Measurements from ENCODE around the gene SETDB1.

SETDB1 gene

DNA sequence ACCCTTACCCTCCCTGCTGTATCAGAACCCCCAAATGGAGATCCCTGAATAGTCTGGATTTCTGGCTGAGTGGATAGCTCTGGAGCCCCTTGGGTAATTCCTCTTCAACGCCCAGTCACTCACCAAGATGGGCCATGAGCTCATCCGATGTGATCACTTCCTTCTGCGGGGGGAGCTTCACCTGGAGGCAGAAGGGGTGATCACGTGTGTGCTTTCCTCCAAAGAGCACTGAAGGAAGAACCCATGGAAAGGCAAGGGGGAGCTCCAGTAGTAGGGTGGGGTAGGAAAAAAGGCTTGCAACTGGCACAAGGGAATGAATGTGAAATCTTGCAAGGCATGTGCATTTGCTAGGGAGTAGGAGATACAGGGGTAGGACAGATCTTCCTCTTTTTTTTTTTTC, 75.4 kb downstream of the SETDB1 start:
- Histone ChIP-seq H3K36me3 (ENCODE audit: low read depth) (peaks cover 5% of the 10 kb centered on the region; the same call in 1 of the 2 replicates), H3K4me1 (ENCODE audit: insufficient read depth, poor library complexity, severe bottlenecking) (peaks cover 11% of the 10 kb centered on the region), H3K4me3 (ENCODE audit: severe bottlenecking) (no peak overlapping the region), H3K27ac (ENCODE audit: poor library complexity, severe bottlenecking) (no peak overlapping the region), H3K9me3 (ENCODE audit: severe bottlenecking) (no peaks in the 10 kb centered on the region), H3K27me3 (ENCODE audit: insufficient read depth, poor library complexity, severe bottlenecking) (no peaks in the 10 kb centered on the region)
- DNase-seq (ENCODE audit: low spot score) (no peak), ATAC-seq (ENCODE audit: low read depth) (peak; percentile 12; the same call in 1 of the 3 replicates)
- TF ChIP-seq, protein P1, sequence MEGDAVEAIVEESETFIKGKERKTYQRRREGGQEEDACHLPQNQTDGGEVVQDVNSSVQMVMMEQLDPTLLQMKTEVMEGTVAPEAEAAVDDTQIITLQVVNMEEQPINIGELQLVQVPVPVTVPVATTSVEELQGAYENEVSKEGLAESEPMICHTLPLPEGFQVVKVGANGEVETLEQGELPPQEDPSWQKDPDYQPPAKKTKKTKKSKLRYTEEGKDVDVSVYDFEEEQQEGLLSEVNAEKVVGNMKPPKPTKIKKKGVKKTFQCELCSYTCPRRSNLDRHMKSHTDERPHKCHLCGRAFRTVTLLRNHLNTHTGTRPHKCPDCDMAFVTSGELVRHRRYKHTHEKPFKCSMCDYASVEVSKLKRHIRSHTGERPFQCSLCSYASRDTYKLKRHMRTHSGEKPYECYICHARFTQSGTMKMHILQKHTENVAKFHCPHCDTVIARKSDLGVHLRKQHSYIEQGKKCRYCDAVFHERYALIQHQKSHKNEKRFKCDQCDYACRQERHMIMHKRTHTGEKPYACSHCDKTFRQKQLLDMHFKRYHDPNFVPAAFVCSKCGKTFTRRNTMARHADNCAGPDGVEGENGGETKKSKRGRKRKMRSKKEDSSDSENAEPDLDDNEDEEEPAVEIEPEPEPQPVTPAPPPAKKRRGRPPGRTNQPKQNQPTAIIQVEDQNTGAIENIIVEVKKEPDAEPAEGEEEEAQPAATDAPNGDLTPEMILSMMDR (IDR thresholded peaks at IDR 0.05; ENCODE audit: poor library complexity, severe bottlenecking): no peak

DNA sequence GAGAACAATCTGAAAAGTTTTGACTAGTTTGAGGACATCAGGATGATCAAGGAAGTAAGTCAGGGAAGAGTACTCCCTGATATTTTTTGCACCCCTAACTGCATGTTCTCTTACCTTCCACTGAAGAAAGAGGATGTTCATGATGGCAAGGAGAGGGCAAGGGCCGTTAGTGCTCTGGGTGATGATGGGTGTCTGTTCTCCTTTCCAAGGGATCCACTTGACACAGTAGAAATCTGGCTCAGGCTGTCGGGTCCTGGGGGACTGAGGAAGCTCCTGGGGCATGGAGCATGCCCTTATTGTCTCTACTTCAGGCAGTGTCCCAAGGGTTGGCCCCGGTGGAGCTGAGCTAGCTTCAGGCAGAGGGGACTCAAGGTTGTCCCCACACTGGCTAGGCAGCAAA, 75.9 kb downstream of the SETDB1 start:
- TF ChIP-seq, protein P1 (IDR thresholded peaks at IDR 0.05; ENCODE audit: poor library complexity, severe bottlenecking): no peak
- H3K4me3 ChIP-seq (ENCODE audit: severe bottlenecking): no peak overlapping the region

DNA sequence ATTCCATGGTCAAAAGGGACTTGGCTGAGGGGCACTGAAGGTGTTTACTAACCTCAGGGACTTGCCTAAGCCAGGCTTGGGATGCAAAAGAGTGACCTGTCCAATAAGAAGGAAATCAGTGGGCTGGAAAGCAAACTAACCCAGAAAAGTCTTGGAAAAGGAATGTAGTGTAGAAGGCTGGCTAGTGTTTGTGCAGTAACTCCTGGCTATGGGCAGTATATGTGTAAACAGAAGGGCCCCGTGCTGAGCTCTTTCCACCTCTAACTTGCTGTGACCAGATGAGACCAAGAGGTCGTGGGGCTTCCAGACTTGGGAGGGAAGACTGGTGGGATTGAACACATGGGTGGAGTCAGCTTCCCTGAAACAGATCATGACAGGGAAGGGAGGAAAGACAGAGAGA, 76.4 kb downstream of the SETDB1 start:
- ATAC-seq (ENCODE audit: low read depth) (no peak), DNase-seq (ENCODE audit: low spot score) (no peak)
- TF ChIP-seq, protein P1 (IDR thresholded peaks at IDR 0.05; ENCODE audit: poor library complexity, severe bottlenecking): no peak
- Histone ChIP-seq H3K27me3 (ENCODE audit: insufficient read depth, poor library complexity, severe bottlenecking) (no peaks in the 10 kb centered on the region), H3K4me3 (ENCODE audit: severe bottlenecking) (no peak overlapping the region), H3K27ac (ENCODE audit: poor library complexity, severe bottlenecking) (no peak overlapping the region), H3K9me3 (ENCODE audit: severe bottlenecking) (no peaks in the 10 kb centered on the region), H3K4me1 (ENCODE audit: insufficient read depth, poor library complexity, severe bottlenecking) (peaks cover 15% of the 10 kb centered on the region), H3K36me3 (ENCODE audit: low read depth) (peaks cover 5% of the 10 kb centered on the region; the same call in 1 of the 2 replicates)

More for the DNA sequence above, 75.9 kb downstream of the SETDB1 start:
- Histone ChIP-seq H3K4me1 (ENCODE audit: insufficient read depth, poor library complexity, severe bottlenecking) (peaks cover 14% of the 10 kb centered on the region), H3K27ac (ENCODE audit: poor library complexity, severe bottlenecking) (no peak overlapping the region), H3K36me3 (ENCODE audit: low read depth) (peaks cover 5% of the 10 kb centered on the region; the same call in 1 of the 2 replicates), H3K27me3 (ENCODE audit: insufficient read depth, poor library complexity, severe bottlenecking) (no peaks in the 10 kb centered on the region), H3K9me3 (ENCODE audit: severe bottlenecking) (no peaks in the 10 kb centered on the region)
- no peak for DNase-seq (ENCODE audit: low spot score)
- ATAC-seq (ENCODE audit: low read depth): no peak

DNA sequence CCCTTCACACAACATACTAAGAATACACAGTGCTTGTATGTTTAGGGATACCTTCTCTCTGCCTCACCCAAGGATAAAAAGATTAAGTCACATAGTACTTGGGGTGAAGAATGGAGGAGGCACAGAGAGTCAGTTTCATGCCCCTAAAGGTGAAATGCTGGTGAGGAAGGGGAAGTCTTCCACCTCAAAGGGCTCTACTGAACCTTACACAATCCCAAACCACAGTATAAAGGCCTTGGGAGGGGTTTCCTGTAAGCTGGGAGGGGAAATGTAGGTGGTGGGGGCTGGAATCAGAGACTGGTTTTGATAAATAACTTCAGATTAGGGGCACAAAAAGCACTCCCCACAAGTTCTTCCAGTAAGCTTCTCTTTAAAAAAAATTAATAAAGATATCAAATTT, 77.0 kb downstream of the SETDB1 start:
- DNase-seq (ENCODE audit: low spot score): no peak
- ATAC-seq (ENCODE audit: low read depth): no peak
- Histone ChIP-seq H3K9me3 (ENCODE audit: severe bottlenecking) (no peaks in the 10 kb centered on the region), H3K27ac (ENCODE audit: poor library complexity, severe bottlenecking) (no peak overlapping the region), H3K36me3 (ENCODE audit: low read depth) (peaks cover 5% of the 10 kb centered on the region; the same call in 1 of the 2 replicates), H3K4me3 (ENCODE audit: severe bottlenecking) (no peak overlapping the region), H3K27me3 (ENCODE audit: insufficient read depth, poor library complexity, severe bottlenecking) (no peaks in the 10 kb centered on the region), H3K4me1 (ENCODE audit: insufficient read depth, poor library complexity, severe bottlenecking) (peaks cover 18% of the 10 kb centered on the region)
- TF ChIP-seq, protein P1 (IDR thresholded peaks at IDR 0.05; ENCODE audit: poor library complexity, severe bottlenecking): no peak

DNA sequence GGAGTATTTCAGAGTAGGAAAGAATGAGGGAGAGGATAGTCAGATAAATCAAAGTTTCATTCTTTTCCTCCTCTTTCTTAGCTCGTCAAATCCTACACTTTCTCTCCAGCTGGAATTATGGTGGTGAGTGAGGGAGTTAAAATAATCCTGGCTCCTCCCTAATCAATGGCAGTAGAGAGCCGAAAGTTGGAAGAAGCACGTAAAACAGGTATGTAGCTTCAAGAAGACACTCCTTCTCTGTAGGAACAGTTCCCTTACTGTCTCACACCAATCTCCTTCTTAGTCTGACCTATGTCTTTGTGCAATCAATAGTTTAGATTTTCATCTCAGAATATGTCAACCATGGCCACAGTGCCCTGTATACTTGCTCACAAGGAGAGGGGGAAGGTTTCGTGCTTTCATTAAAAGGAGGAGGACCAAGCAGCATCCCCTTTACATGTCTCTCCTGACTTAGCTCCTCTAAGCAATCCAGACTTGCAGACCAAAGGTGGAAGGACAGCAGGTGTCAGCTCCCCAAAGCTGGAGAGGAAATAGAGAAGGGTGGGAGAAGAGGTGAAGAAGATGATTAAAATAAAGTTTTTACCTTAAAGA, 79.7 kb downstream of the SETDB1 start:
- DNase-seq (ENCODE audit: low spot score): no peak
- H3K4me1 ChIP-seq (ENCODE audit: insufficient read depth, poor library complexity, severe bottlenecking): peaks cover 18% of the 10 kb centered on the region
- H3K27ac ChIP-seq (ENCODE audit: poor library complexity, severe bottlenecking): peak overlapping the region; percentile 75

More for the DNA sequence above, 79.7 kb downstream of the SETDB1 start:
- Histone ChIP-seq H3K36me3 (ENCODE audit: low read depth) (no peaks in the 10 kb centered on the region; the same call in 1 of the 2 replicates), H3K9me3 (ENCODE audit: severe bottlenecking) (no peaks in the 10 kb centered on the region), H3K27me3 (ENCODE audit: insufficient read depth, poor library complexity, severe bottlenecking) (no peaks in the 10 kb centered on the region), H3K4me3 (ENCODE audit: severe bottlenecking) (peak overlapping the region; percentile 30)
- ATAC-seq (ENCODE audit: low read depth): 0 out of 3 replicates have a peak, but pooled peaks have one; percentile 2
- TF ChIP-seq, protein P1 (IDR thresholded peaks at IDR 0.05; ENCODE audit: poor library complexity, severe bottlenecking): no peak

All from RWPE2 (cell line).